ENCODE results near the gene GALNTL6. TPM values are rescaled to one million over a fixed set of nuclear protein-coding genes. Genes with fewer than 3 reads are reported as not detected.

Gene GALNTL6
- total RNA-seq, 2 donors from 2014 or later, result 0.71 TPM; not detected in 1

- Histone ChIP-seq H3K36me3 (ENCODE audit: control insufficient read depth, insufficient read depth, low read length) (no peaks in the 10 kb centered on the region), H3K9me3 (ENCODE audit: control insufficient read depth, low read length) (no peaks in the 10 kb centered on the region), H3K4me1 (ENCODE audit: control insufficient read depth, insufficient read depth, low read length) (no peaks in the 10 kb centered on the region), H3K27me3 (ENCODE audit: control insufficient read depth, insufficient read depth, low read length, poor library complexity, severe bottlenecking) (no peaks in the 10 kb centered on the region), H3K4me3 (ENCODE audit: low read length) (no peak overlapping the region), H3K9ac (ENCODE audit: extremely low read depth, low read length, poor library complexity, severe bottlenecking) (no peak overlapping the region), H3K27ac (ENCODE audit: low read depth, low read length) (no peak overlapping the region)
- Mint-ChIP-seq H3K27me3 (ENCODE audit: insufficient read depth) (no peaks in the 10 kb centered on the region), H3K27ac (no peak overlapping the region), H3K4me3 (no peak overlapping the region), H3K36me3 (ENCODE audit: low read depth) (no peaks in the 10 kb centered on the region), H3K9me3 (peaks cover 2% of the 10 kb centered on the region), H3K4me1 (peaks cover 3% of the 10 kb centered on the region)
- DNase-seq, result no peak
- TF ChIP-seq CTCF (conservative IDR thresholded peaks at IDR 0.05), result no peak
- WGBS, 2 experiments (ENCODE audit: insufficient coverage in 1 of 2, insufficient read length in 1 of 2), result 80 to 96% methylated on average over 2 to 3 of the region's 3 CpGs
These were observed 841.3 kb downstream of the GALNTL6 start for GRCh38 chr4:172654457-172654856.

- H3K27ac ChIP-seq (ENCODE audit: low read depth, low read length), result no peak overlapping the region
- H3K27me3 Mint-ChIP-seq (ENCODE audit: insufficient read depth), result no peaks in the 10 kb centered on the region
- no peak for TF ChIP-seq CTCF (conservative IDR thresholded peaks at IDR 0.05)
- no peak overlapping the region for H3K4me3 ChIP-seq (ENCODE audit: low read length)
- peaks cover 2% of the 10 kb centered on the region for H3K9me3 Mint-ChIP-seq
- H3K4me1 ChIP-seq (ENCODE audit: control insufficient read depth, insufficient read depth, low read length), result no peaks in the 10 kb centered on the region
- H3K9me3 ChIP-seq (ENCODE audit: control insufficient read depth, low read length), result no peaks in the 10 kb centered on the region
- no peak overlapping the region for H3K4me3 Mint-ChIP-seq
- no peaks in the 10 kb centered on the region for H3K36me3 Mint-ChIP-seq (ENCODE audit: low read depth)
- H3K36me3 ChIP-seq (ENCODE audit: control insufficient read depth, insufficient read depth, low read length), result no peaks in the 10 kb centered on the region
- H3K27ac Mint-ChIP-seq, result no peak overlapping the region
- no peak for DNase-seq
- peaks cover 3% of the 10 kb centered on the region for H3K4me1 Mint-ChIP-seq
- H3K27me3 ChIP-seq (ENCODE audit: control insufficient read depth, insufficient read depth, low read length, poor library complexity, severe bottlenecking), result no peaks in the 10 kb centered on the region
- WGBS, 2 experiments (ENCODE audit: insufficient coverage in 1 of 2, insufficient read length in 1 of 2), result 93 to 94% methylated on average over 4 to 5 of the region's 5 CpGs
- no peak overlapping the region for H3K9ac ChIP-seq (ENCODE audit: extremely low read depth, low read length, poor library complexity, severe bottlenecking)
These were observed 842.9 kb downstream of the GALNTL6 start for GRCh38 chr4:172656055-172656454.

- no peak overlapping the region for H3K4me3 Mint-ChIP-seq
- peaks cover 3% of the 10 kb centered on the region for H3K4me1 Mint-ChIP-seq
- H3K4me1 ChIP-seq (ENCODE audit: control insufficient read depth, insufficient read depth, low read length), result no peaks in the 10 kb centered on the region
- H3K9me3 Mint-ChIP-seq, result peaks cover 2% of the 10 kb centered on the region
- H3K4me3 ChIP-seq (ENCODE audit: low read length), result no peak overlapping the region
- TF ChIP-seq CTCF (conservative IDR thresholded peaks at IDR 0.05), result no peak
- no peaks in the 10 kb centered on the region for H3K36me3 Mint-ChIP-seq (ENCODE audit: low read depth)
- H3K9ac ChIP-seq (ENCODE audit: extremely low read depth, low read length, poor library complexity, severe bottlenecking), result no peak overlapping the region
- no peaks in the 10 kb centered on the region for H3K9me3 ChIP-seq (ENCODE audit: control insufficient read depth, low read length)
- 94% methylated on average over 6 of the region's 6 CpGs; no CpG with 5 or more reads in 1 of the 2 experiments for WGBS, 2 experiments (ENCODE audit: insufficient coverage in 1 of 2, insufficient read length in 1 of 2)
- H3K27me3 ChIP-seq (ENCODE audit: control insufficient read depth, insufficient read depth, low read length, poor library complexity, severe bottlenecking), result no peaks in the 10 kb centered on the region
- no peaks in the 10 kb centered on the region for H3K27me3 Mint-ChIP-seq (ENCODE audit: insufficient read depth)
- no peaks in the 10 kb centered on the region for H3K36me3 ChIP-seq (ENCODE audit: control insufficient read depth, insufficient read depth, low read length)
- no peak for DNase-seq
- no peak overlapping the region for H3K27ac Mint-ChIP-seq
- H3K27ac ChIP-seq (ENCODE audit: low read depth, low read length), result no peak overlapping the region
These were observed 843.9 kb downstream of the GALNTL6 start for GRCh38 chr4:172657081-172657480.

All from endodermal cell (in vitro differentiated cells).